GM12878 (cell line): Measurements from ENCODE around the gene EXOC3L4. TPM values are rescaled to one million over a fixed set of nuclear protein-coding genes. Genes with fewer than 3 reads are reported as not detected.

Experiments used
- ATAC-seq: fragments of 200-7000 bp; cut with Tn5 transposase; 3 replicates; pipeline ENCODE4 v1.9.1; 2020; ENCODE audit warnings: mild to moderate bottlenecking, moderate library complexity
- BruUV-seq: library from RNA; stranded (reverse); fragments of 400-500 nt; replicated peaks from 2 replicates; lab custom pipeline; 2021; lab: Mats Ljungman, UMichigan
- CTCF ChIA-PET: fragments of 300-600 bp; sonication (Branson Sonifier 250); formaldehyde crosslinking; extraction: SDS; loops from one replicate; lab custom pipeline; 2021; ENCODE audit warnings: inconsistent platforms; lab: Yijun Ruan, JAX
- POLR2A ChIA-PET: fragments of 350-600 bp; formaldehyde crosslinking; extraction: SDS; loops from one replicate; lab custom pipeline; 2021; ENCODE audit warnings: inconsistent platforms; lab: Charles Lee
- RAD21 ChIA-PET: fragments of 300-600 bp; sonication (Branson Sonifier 250); formaldehyde crosslinking; loops from one replicate; lab custom pipeline; 2023; ENCODE audit warnings: antibody characterized with exemption; ENCODE audit not compliant: unreplicated experiment; lab: Charles Lee
- SMC1A ChIA-PET: fragments of 300-600 bp; sonication (Branson Sonifier 250); formaldehyde crosslinking; loops from one replicate; lab custom pipeline; 2023; ENCODE audit not compliant: unreplicated experiment, uncharacterized antibody; lab: Charles Lee
- DNase-seq: peaks from one replicate; pipeline ENCODE4 v3.0.0-alpha.2; 2011; ENCODE audit warnings: low read depth, low spot score
- FAIRE-seq: peaks from 3 replicates; lab custom pipeline; 2011; peaks lifted over from hg19 to GRCh38; lab: Jason Lieb, UNC
- H2AFZ ChIP-seq: 2 replicates; pipeline ENCODE4 v1.6.0; 2011; ENCODE audit warnings: low read depth, low read length, control low read depth; ENCODE audit not compliant: control insufficient read depth
- H3K27ac ChIP-seq: 2 replicates; pipeline ENCODE4 v1.5.1; 2011; ENCODE audit warnings: control low read depth; ENCODE audit not compliant: control insufficient read depth, insufficient read depth
- H3K27me3 ChIP-seq, 2 experiments: replicated peaks in 1 of 2; 2 replicates each; pipeline versions ENCODE4 v1.6.0 to v1.6.1; 2011; ENCODE audit warnings: low read length in 1 of 2; ENCODE audit not compliant: control insufficient read depth in 2 of 2, insufficient read depth in 2 of 2
- H3K36me3 ChIP-seq, 2 experiments: 2 replicates each; pipeline ENCODE4 v1.5.1; 2011; ENCODE audit warnings: low read length in 1 of 2; ENCODE audit not compliant: control insufficient read depth in 2 of 2, insufficient read depth in 2 of 2
- H3K4me1 ChIP-seq: 2 replicates; pipeline ENCODE4 v1.6.1; 2011; ENCODE audit warnings: mild to moderate bottlenecking, low read length, moderate library complexity, mixed read lengths; ENCODE audit not compliant: control insufficient read depth, insufficient read depth
- H3K4me2 ChIP-seq: 2 replicates; pipeline ENCODE4 v1.6.0; 2011; ENCODE audit warnings: control low read depth; ENCODE audit not compliant: control insufficient read depth, insufficient read depth
- H3K4me3 ChIP-seq: fragments of 200-600 bp; sonication (generic); 2 replicates; pipeline ENCODE4 v1.5.1; 2016
- H3K79me2 ChIP-seq: 2 replicates; pipeline ENCODE4 v1.6.0; 2011; ENCODE audit warnings: low read length; ENCODE audit not compliant: control insufficient read depth, insufficient read depth
- H3K9ac ChIP-seq: 2 replicates; pipeline ENCODE4 v1.8.0; 2011; ENCODE audit warnings: low read length, control low read depth, mixed read lengths; ENCODE audit not compliant: control insufficient read depth, insufficient read depth
- H3K9me3 ChIP-seq: replicated peaks from 3 replicates; pipeline ENCODE4 v1.5.1; 2011; ENCODE audit warnings: mild to moderate bottlenecking, low read length; ENCODE audit not compliant: control insufficient read depth, insufficient read depth
- H4K20me1 ChIP-seq: 2 replicates; pipeline ENCODE4 v1.6.0; 2011; ENCODE audit not compliant: control insufficient read depth, insufficient read depth
- ATF7 ChIP-seq: fragments of 450-650 bp; IDR thresholded peaks from 2 replicates; pipeline ENCODE4 v1.6.1; 2016; ENCODE audit warnings: low read depth, mild to moderate bottlenecking
- BCL3 ChIP-seq: IDR thresholded peaks from 2 replicates; pipeline ENCODE4 v1.6.1; 2011; ENCODE audit warnings: borderline replicate concordance, low read depth, mild to moderate bottlenecking, moderate library complexity, low read length; ENCODE audit not compliant: insufficient read depth, poor library complexity, severe bottlenecking
- BRCA1 ChIP-seq: IDR thresholded peaks from 2 replicates; pipeline ENCODE4 v1.6.1; 2011; ENCODE audit warnings: low read depth, low read length, improper control_type of control experiment
- CEBPB ChIP-seq, 2 experiments: fragments of 150-350 bp in 1 of 2; IDR thresholded peaks; 2 replicates each; pipeline ENCODE4 v1.6.1; 2012 to 2014; ENCODE audit warnings: low read depth in 2 of 2, low read length in 2 of 2, borderline replicate concordance in 1 of 2, inconsistent platforms in 1 of 2
- EED ChIP-seq: sonication (generic); IDR thresholded peaks from 2 replicates; pipeline ENCODE4 v1.6.1; 2016; ENCODE audit warnings: antibody characterized with exemption, low read depth
- HDAC2 ChIP-seq: fragments of 200-600 bp; sonication (generic); IDR thresholded peaks from 2 replicates; pipeline ENCODE4 v1.6.1; 2017
- LARP7 ChIP-seq: fragments of 450-650 bp; IDR thresholded peaks from 2 replicates; pipeline ENCODE4 v1.6.1; 2017; ENCODE audit warnings: mild to moderate bottlenecking
- POLR2A ChIP-seq: IDR thresholded peaks from 2 replicates; pipeline ENCODE4 v1.6.1; 2011; ENCODE audit warnings: low read depth, mild to moderate bottlenecking, low read length
- SKIL ChIP-seq: fragments of 450-650 bp; IDR thresholded peaks from 2 replicates; pipeline ENCODE4 v1.6.1; 2017; ENCODE audit warnings: mild to moderate bottlenecking, low read depth, inconsistent platforms; ENCODE audit not compliant: poor library complexity, severe bottlenecking
- ZNF687 ChIP-seq: fragments of 450-650 bp; IDR thresholded peaks from 2 replicates; pipeline ENCODE4 v1.6.1; 2017; ENCODE audit warnings: mild to moderate bottlenecking, moderate library complexity
- WGBS: methylation state at CpG from one replicate; pipeline ENCODE4 v1.1.6; 2016; ENCODE audit warnings: low lambda C conversion rate; ENCODE audit not compliant: insufficient replicate concordance, insufficient coverage; ENCODE audit errors: missing lambda C conversion rate; 5-methylcytosine and 5-hydroxymethylcytosine counted together
- in situ Hi-C: fragments of 300-500 bp; cut with MboI; formaldehyde crosslinking; loops from 9 replicates; pipeline ENCODE4 v1.14.3; 2018; ENCODE audit warnings: mixed read lengths
- intact Hi-C: fragments of 100-400 bp; cut with micrococcal nuclease; formaldehyde crosslinking; loops from one replicate; pipeline ENCODE4 v1.14.2; 2022; ENCODE audit not compliant: unreplicated experiment
- polyA plus RNA-seq, 11 experiments: library from polyadenylated mRNA; depleted of rRNA in 4 of 11; unstranded in 6 of 11; stranded (reverse) in 5 of 11; fragments of >200 nt; fragmentation: Nextera tagmentation in 4 of 11; fragmentation: Illumina TruSeq in 1 of 11; extraction: Ambion mirVana in 4 of 11; extraction: Trizol in 1 of 11; gene quantifications; 1 replicate in 1 of 11; 2 replicates in 10 of 11; pipeline versions ENCODE4 v1.2.1 to v1.2.3, GENCODE V29; 2011 to 2016; ENCODE audit warnings: inconsistent platforms in 2 of 11, missing spikeins in 2 of 11, low read depth in 1 of 11
- total RNA-seq, 4 experiments: library from RNA; depleted of rRNA in 3 of 4; stranded (reverse); fragments of >200 nt in 3 of 4; fragmentation: Illumina TruSeq in 1 of 4; extraction: Trizol in 1 of 4; gene quantifications; 2 replicates each; pipeline versions ENCODE4 v1.2.1 to v1.2.3, GENCODE V29; 2013 to 2021

EXOC3L4 gene
- total and polyA plus RNA-seq, 10 of the 15 experiments (the other 5 are each of a cell fraction or from before 2014, with no cell fraction given): not detected

- H3K9me3 ChIP-seq: no peaks in the 10 kb centered on the region
- H3K4me1 ChIP-seq: peaks cover 21% of the 10 kb centered on the region
- peaks cover 1 to 7% of the 10 kb centered on the region in 2 experiments; a peak in 2 of 4 replicates for H3K27me3 ChIP-seq
- in situ Hi-C loops: no loop called here
- SMC1A ChIA-PET: interaction anchor here (1.6 to 1.8 kb wide), 2 partner anchors 24 to 404 kb away, joined by 3 to 5 read pairs; no protein-coding TSS in a partner anchor
- no peak for TF ChIP-seq ZNF687
- no peak for TF ChIP-seq ATF7
- TF ChIP-seq HDAC2: no peak
- TF ChIP-seq BRCA1: no peak
- no peak for TF ChIP-seq CEBPB (IDR thresholded peaks at IDR 0.05; ENCODE audit: borderline replicate concordance in 1 of 2, low read depth in 2 of 2, low read length in 2 of 2)
- no peak for TF ChIP-seq SKIL
- TF ChIP-seq POLR2A: no peak
- no peak for TF ChIP-seq BCL3
- TF ChIP-seq LARP7: no peak
- no peak for TF ChIP-seq EED
- TF ChIP-seq, all 136 proteins: peak for 0
- Histone ChIP-seq H4K20me1 (no peaks in the 10 kb centered on the region), H3K4me3 (no peak overlapping the region), H2AFZ (no peak overlapping the region), H3K4me2 (no peak overlapping the region), H3K79me2 (no peaks in the 10 kb centered on the region), H3K27ac (no peak overlapping the region), H3K36me3 (no peaks in the 10 kb centered on the region), H3K9ac (no peak overlapping the region)
- ChIA-PET RAD21 (interaction anchor here (0.6 to 3.2 kb wide), 2 partner anchors 25 to 86 kb away, joined by 3 to 14 read pairs; no protein-coding TSS in a partner anchor), CTCF (interaction anchor here (1.1 to 2.5 kb wide), 6 partner anchors 20 to 85 kb away, joined by 3 to 23 read pairs (median 8); no protein-coding TSS in a partner anchor), POLR2A (no interaction called here)
- no TSS peak for BruUV-seq
- DNase-seq (no peak), ATAC-seq (no peak), FAIRE-seq (no peak)
- 67% methylated on average over 11 of the region's 12 CpGs for WGBS
- intact Hi-C loops: no loop called here
Observed at GRCh38 chr14:103099081-103099732, 4.7 kb downstream of the EXOC3L4 start.
